Activated naive CD8-positive, alpha-beta T cell treated with anti-CD3 and anti-CD28 coated beads, Interleukin-2, amount 10 ng/mL, durations not matched to agents 7 days and 5 days (primary cell): ENCODE data around the gene SSUH2. TPM values are rescaled to one million over a fixed set of nuclear protein-coding genes. Genes with fewer than 3 reads are reported as not detected.
"Not testable (repeated sequence)": the region's sequence is repeated elsewhere in the genome, so short reads cannot be mapped to it uniquely, and the experiment has no call there.

Experiments used
- ATAC-seq: fragments of 150-1000 bp; cut with Tn5 transposase; one replicate; pipeline ENCODE4 v1.10.0; 2021; ENCODE audit warnings: low read depth, moderate library complexity
- POLR2A ChIA-PET: fragments of 350-600 bp; sonication (Branson Sonifier 250); formaldehyde crosslinking; loops from one replicate; lab custom pipeline; 2021; ENCODE audit warnings: antibody characterized with exemption; lab: Charles Lee
- DNase-seq: peaks from one replicate; pipeline ENCODE4 v3.0.0; 2021
- H3K27ac Mint-ChIP-seq: one replicate; pipeline ENCODE4 v1.8.0; 2022; ENCODE audit warnings: mild to moderate bottlenecking, mixed read lengths
- H3K27me3 Mint-ChIP-seq: one replicate; pipeline ENCODE4 v1.8.0; 2022; ENCODE audit warnings: mild to moderate bottlenecking, moderate library complexity, mixed read lengths
- H3K36me3 Mint-ChIP-seq: one replicate; pipeline ENCODE4 v1.8.0; 2021; ENCODE audit warnings: mild to moderate bottlenecking, mixed read lengths
- H3K4me1 Mint-ChIP-seq: one replicate; pipeline ENCODE4 v1.8.0; 2021; ENCODE audit warnings: mixed read lengths
- H3K4me3 Mint-ChIP-seq: one replicate; pipeline ENCODE4 v1.8.0; 2022; ENCODE audit warnings: mild to moderate bottlenecking, moderate library complexity, mixed read lengths
- H3K9me3 Mint-ChIP-seq: one replicate; pipeline ENCODE4 v1.8.0; 2021; ENCODE audit warnings: mixed read lengths
- total RNA-seq, 2 experiments: library from RNA; stranded (reverse); gene quantifications; one replicate each; pipeline ENCODE4 v1.2.3, GENCODE V29; 2021

Gene SSUH2
- total RNA-seq, 2 experiments from 2014 or later, result not detected

DNA sequence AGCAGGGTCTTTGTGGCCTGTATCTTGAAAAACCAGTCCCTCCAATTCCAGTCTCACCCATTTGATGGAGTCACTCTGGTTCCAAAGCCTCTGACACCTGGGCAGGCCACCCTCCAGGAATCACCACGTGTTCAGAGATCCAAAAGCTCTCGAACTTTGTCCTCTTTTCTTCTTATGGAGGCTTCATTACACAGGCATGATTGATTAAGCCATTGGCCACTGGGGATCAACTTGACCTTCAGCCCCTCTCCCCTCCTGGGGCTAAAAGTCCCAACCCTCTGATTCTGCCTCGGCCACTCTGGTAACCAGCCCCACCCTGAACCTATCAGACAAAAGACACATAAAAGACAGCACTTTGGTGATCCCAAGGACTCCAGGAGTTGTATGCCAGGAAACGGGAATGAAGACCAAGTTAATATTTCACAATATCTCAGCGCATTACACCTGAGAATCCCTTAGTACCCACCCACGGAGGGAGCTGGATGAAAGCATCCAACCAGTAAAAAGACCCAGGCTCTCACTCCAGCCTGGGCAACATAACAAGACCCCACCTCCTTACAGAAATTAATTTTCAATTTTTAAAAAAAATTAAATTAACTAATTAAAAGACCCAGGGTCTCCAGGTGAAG, 23.0 kb upstream of the SSUH2 start:
- no peaks in the 10 kb centered on the region for H3K36me3 Mint-ChIP-seq
- no peak overlapping the region for H3K4me3 Mint-ChIP-seq
- no peak for DNase-seq
- H3K27ac Mint-ChIP-seq, result no peak overlapping the region
- H3K9me3 Mint-ChIP-seq, result peaks cover 2% of the 10 kb centered on the region
- peaks cover 15% of the 10 kb centered on the region for H3K27me3 Mint-ChIP-seq
- POLR2A ChIA-PET, result no interaction called here
- H3K4me1 Mint-ChIP-seq, result no peaks in the 10 kb centered on the region
- ATAC-seq, result no peak

DNA sequence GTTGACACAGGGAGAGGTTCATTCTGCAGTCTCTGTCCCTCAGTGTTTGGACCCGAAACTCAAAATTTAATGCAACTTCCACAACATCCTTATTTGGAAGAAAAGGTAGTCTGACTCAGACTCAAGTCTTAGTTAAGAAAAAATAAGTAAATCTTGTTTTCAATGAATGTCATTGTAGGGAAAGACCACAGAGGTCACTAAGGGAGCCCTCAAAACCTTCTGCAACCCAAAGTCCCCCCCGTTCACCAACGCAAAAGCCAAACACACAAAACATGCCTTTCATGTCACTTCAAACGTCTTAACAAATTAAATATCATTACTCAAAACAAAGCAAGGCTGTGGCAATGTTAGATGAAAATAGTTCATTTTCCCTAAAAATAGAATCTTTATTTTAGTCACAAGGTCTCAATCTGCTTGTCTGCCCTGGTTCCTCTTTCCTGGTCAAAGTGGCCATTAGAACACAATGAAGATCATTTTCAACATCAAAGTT, 20.9 kb upstream of the SSUH2 start:
- Mint-ChIP-seq H3K4me3 (no peak overlapping the region), H3K27me3 (peaks cover 19% of the 10 kb centered on the region), H3K9me3 (no peaks in the 10 kb centered on the region), H3K36me3 (no peaks in the 10 kb centered on the region), H3K4me1 (no peaks in the 10 kb centered on the region), H3K27ac (no peak overlapping the region)
- POLR2A ChIA-PET, result no interaction called here
- DNase-seq (no peak), ATAC-seq (no peak)

DNA sequence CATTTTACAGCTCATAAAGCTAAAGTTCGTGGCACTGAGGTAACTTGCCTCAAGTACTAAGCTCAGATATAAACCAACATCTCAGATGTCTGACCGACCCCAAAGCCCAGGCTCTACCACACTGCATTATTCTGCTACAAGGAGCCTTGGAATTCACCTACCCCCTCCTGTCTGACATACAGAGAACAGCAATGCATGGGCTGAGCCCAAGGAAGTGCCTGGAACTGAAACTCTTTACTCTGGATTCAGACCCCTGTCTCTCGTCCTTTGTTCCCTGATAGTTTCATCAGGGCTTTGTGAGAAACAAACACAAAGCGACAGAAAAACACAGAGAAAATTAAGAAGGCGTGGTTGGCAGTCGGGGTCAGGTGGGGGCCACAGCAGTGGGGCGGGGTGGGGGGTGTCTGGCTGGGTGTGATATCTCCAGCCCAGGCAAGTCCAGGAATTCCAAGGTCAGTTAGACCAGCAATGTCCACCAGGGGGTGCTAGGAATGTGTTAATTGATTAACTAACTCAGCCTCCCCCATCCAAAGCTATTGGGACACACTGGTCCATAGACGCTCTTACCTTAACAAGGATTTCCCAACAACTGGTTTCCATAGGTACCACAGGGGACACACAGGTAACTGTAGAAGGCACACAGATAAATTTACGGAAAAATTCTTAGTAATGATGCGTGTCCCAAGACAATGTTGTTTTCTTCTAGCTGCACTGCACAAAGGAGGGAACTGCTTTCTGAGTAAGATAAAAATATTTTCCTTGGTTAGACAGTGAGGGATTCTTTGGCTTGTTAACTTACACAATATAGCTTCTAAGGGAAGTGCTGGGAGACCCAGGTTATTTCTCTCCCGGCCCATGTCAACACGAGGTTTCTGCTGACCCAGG, 18.8 kb upstream of the SSUH2 start:
- Mint-ChIP-seq H3K4me1 (no peaks in the 10 kb centered on the region), H3K9me3 (no peaks in the 10 kb centered on the region), H3K27ac (no peak overlapping the region), H3K36me3 (no peaks in the 10 kb centered on the region), H3K27me3 (peaks cover 24% of the 10 kb centered on the region), H3K4me3 (no peak overlapping the region)
- POLR2A ChIA-PET, result no interaction called here
- ATAC-seq (no peak), DNase-seq (no peak)

DNA sequence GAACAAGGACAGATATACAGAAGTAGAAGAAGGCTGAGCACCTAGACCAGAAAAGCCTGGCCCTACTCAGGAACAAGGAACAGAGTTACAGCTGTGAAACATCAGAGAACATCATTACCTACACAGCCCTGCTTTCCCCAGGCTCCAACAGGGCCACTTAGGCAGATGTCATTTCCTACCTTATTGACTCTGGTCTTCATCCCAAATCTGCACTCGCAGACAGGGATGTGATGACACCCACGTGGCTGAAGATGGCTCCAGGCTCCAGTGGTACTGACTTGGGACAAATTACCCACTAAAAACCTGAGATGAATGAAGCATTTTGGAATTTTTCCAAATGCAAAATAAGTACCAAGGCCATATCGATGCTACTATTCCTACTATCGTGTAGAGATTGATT, 18.0 kb upstream of the SSUH2 start:
- DNase-seq (no peak), ATAC-seq (no peak)
- no peak overlapping the region for H3K27ac Mint-ChIP-seq
- no peak overlapping the region for H3K4me3 Mint-ChIP-seq
- peaks cover 22% of the 10 kb centered on the region for H3K27me3 Mint-ChIP-seq
- no peaks in the 10 kb centered on the region for H3K9me3 Mint-ChIP-seq
- no peaks in the 10 kb centered on the region for H3K36me3 Mint-ChIP-seq
- H3K4me1 Mint-ChIP-seq, result no peaks in the 10 kb centered on the region
- POLR2A ChIA-PET, result no interaction called here

DNA sequence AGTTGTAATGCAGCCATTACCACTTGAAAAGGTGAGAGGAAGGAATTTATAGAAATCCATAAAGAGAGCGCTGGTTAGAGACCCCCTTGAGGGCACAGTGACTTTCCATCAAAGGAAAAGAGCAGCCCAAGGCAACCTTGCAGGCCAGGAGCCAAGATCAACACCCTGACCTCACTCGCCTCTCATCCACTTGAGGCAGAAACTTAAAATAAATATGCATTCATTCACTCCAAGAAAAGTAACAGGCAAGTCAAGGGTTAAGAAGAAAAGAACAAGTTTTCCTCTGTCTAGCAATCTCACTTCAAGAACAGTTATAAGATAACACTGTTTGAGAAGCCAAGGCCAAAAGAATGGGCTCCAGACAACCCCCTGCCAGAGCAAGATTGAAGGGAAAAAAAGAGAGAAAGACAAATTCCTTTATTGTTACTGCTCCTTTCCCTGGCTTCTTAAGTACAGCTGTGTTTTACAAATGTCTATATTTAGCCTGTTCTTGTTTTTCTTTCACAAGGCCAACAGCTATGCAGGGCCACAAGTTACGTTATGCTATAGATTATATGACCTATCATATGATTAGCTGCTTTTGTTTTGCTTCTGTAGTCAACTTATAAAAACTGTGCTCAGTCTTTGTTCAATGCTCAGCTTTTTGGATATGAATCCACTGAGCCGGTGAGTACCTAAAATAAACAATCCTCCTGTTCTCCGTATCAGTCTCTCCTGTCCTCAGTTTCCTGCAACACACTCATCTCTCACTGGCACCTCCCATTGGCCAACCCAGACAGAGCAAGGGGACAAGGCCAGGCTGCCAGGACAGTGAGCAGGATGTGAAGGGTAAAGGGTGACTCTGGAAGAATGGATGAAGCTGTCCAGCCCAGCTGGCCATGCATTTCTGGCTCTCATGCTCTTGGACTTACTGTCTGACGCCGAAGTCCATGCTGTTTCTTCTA, 15.8 kb upstream of the SSUH2 start:
- Mint-ChIP-seq H3K4me3 (no peak overlapping the region), H3K27me3 (peaks cover 17% of the 10 kb centered on the region), H3K36me3 (no peaks in the 10 kb centered on the region), H3K27ac (no peak overlapping the region), H3K9me3 (no peaks in the 10 kb centered on the region), H3K4me1 (no peaks in the 10 kb centered on the region)
- DNase-seq (no peak), ATAC-seq (no peak)
- POLR2A ChIA-PET, result no interaction called here

DNA sequence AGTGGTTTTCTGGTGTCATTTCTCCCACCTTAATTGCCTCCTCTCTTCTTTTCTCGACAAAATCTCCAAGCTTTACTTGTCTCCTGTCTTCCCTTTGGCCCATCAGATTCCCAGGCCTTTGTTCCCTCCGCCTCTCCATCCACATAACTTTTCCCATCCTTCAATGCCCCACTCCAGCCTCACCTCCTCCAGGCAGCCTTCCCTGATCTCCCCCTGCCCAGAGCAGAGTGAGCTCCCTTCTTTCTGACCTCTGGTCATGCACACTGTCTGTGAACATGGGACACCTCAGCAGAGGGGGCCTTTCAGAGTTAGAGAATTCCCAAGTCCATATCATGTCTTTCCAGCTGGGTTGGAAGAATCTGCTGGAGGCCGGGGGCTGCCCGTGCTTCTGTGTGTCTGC, 14.6 kb upstream of the SSUH2 start:
- POLR2A ChIA-PET, result no interaction called here
- no peaks in the 10 kb centered on the region for H3K9me3 Mint-ChIP-seq
- H3K4me3 Mint-ChIP-seq, result no peak overlapping the region
- ATAC-seq (no peak), DNase-seq (no peak)
- H3K27ac Mint-ChIP-seq, result no peak overlapping the region
- peaks cover 10% of the 10 kb centered on the region for H3K27me3 Mint-ChIP-seq
- H3K4me1 Mint-ChIP-seq, result no peaks in the 10 kb centered on the region
- H3K36me3 Mint-ChIP-seq, result no peaks in the 10 kb centered on the region

DNA sequence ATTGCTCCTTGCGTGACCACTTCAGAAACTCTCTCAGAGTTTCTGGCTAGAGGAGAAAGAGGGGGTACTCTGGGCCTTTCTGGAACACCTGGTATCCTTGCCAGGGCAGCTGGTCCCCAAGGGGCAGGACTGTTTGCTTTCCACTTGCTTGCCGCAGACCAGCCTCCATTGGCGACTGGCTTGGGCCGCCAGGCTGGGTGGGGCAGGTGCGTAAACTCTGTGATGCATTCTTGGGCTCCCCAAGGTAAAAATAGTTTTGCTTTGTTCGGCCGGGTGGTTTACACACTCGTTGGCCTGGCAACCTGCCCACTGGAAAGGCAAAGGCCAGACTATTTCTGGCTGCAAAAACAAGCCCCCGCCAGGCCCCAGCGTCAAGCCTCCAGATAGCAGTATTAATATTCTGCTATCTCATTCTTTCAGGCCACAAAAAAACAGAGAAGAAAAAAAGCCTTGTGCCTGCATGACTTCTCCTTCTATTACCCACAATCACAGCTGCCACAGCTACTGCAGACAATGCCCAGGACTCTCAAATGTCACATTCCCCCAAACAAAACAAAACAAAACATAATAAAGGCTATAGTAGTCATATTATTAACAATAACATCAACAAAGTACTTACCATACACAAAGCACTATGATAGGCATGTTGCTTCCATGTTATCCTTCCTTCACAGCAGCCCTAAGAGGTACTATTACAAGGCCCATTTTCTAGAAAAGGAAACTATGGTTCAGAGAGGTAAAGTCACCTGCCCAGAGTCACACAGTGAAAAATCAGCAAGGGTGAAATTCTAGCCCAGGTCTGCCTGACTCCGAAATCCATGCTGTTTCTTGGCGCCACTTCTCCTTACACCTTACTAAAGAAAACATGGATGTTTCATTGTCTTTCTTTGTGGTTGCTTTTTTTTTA, 14.0 kb upstream of the SSUH2 start:
- Mint-ChIP-seq H3K36me3 (no peaks in the 10 kb centered on the region), H3K27me3 (peaks cover 10% of the 10 kb centered on the region), H3K4me3 (no peak overlapping the region), H3K4me1 (no peaks in the 10 kb centered on the region), H3K9me3 (no peaks in the 10 kb centered on the region), H3K27ac (no peak overlapping the region)
- no peak for DNase-seq
- POLR2A ChIA-PET, result no interaction called here
- ATAC-seq, result no peak

DNA sequence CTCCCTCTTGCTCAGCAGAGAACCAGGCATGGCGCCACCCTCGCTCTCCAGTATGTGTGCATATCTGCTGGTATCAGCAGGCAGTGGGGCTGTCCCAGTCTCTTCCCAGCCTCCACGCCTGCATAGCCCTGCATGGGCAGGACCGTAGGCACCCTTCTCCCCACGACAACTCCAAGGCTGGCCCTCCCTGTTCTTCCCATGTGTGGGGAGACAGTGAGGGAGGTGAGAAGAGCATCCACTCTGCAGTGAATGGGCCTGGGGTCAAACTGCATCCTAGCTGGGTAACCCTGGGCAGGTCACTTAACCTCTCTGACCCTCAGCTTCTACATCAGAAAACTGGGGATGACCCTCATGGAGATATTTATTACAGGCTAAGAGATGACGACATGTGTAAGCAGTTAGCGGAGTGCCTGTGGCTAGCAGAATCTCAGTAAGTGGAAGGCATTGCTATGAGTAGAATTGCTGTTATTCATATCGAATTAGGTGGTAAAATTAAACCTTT, 13.3 kb upstream of the SSUH2 start:
- POLR2A ChIA-PET, result no interaction called here
- no peak overlapping the region for H3K4me3 Mint-ChIP-seq
- no peaks in the 10 kb centered on the region for H3K36me3 Mint-ChIP-seq
- no peaks in the 10 kb centered on the region for H3K4me1 Mint-ChIP-seq
- H3K27ac Mint-ChIP-seq, result no peak overlapping the region
- ATAC-seq (no peak), DNase-seq (no peak)
- no peaks in the 10 kb centered on the region for H3K9me3 Mint-ChIP-seq
- peaks cover 10% of the 10 kb centered on the region for H3K27me3 Mint-ChIP-seq

DNA sequence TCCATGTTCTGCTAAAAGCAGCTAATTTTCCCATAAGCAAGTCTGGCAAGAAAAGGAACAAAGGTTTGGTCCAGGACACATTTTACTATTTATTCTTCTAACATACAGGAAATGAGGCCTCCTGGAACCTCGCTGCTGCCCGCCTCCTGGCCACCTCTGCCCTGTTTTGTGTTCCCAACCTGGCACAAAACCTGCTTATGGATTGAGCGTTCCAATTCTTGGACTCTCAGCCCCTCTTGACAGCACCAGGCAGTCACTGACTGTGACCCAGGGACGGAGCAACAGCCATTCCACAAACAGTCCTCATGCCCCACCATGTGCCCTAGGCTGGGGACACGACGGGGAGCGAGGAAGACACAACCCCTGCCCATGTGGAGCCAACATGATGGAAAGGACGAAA, 11.6 kb upstream of the SSUH2 start:
- Mint-ChIP-seq H3K36me3 (no peaks in the 10 kb centered on the region), H3K4me1 (no peaks in the 10 kb centered on the region), H3K4me3 (no peak overlapping the region), H3K27ac (no peak overlapping the region), H3K27me3 (peaks cover 10% of the 10 kb centered on the region), H3K9me3 (no peaks in the 10 kb centered on the region)
- POLR2A ChIA-PET, result no interaction called here
- ATAC-seq, result no peak
- no peak for DNase-seq

DNA sequence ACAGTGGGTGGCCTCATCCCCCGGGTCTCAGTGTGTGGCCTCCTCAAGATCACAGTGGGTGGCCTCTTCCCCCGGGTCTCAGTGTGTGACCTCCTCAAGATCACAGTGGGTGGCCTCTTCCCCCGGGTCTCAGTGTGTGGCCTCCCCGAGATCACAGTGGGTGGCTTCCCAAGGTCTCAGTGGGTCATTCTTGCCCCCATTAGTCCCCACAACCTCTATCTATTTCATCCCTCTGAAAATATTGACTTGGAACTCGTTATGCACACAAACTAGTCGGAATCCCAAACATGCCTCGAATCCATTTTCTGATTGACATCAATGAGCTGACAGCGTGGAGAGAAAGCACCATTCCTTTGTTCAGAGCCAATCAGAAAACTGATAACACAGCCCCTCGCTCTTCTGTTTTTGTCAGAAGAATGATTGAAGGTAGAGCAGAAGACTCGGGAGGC, 10.8 kb upstream of the SSUH2 start:
- no peaks in the 10 kb centered on the region for H3K4me1 Mint-ChIP-seq
- H3K27ac Mint-ChIP-seq, result no peak overlapping the region
- ATAC-seq, result no peak

DNA sequence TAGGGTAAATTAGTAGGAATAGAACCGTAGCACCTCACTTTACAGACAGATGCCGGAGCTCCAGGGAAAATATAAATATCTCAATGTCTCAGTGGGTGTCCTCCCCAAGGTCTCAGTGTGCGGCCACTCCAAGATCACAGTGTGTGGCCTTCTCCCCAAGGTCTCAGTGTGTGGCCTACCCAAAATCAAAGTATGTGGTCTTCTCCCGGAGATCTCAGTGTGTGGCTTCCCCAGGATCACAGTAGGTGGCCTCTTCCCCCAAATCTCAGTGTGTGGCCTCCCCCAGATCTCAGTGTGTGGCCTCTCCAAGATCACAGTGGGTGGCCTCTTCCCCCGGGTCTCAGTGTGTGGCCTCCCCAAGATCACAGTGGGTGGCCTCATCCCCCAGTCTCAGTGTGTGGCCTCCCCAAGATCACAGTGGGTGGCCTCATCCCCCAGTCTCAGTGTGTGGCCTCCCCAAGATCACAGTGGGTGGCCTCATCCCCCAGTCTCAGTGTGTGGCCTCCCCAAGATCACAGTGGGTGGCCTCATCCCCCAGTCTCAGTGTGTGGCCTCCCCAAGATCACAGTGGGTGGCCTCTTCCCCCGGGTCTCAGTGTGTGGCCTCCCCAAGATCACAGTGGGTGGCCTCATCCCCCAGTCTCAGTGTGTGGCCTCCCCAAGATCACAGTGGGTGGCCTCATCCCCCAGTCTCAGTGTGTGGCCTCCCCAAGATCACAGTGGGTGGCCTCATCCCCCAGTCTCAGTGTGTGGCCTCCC, 10.2 kb upstream of the SSUH2 start:
- H3K4me3 Mint-ChIP-seq, ATAC-seq, H3K27ac Mint-ChIP-seq, POLR2A ChIA-PET, H3K4me1 Mint-ChIP-seq, H3K9me3 Mint-ChIP-seq, DNase-seq, H3K27me3 Mint-ChIP-seq, H3K36me3 Mint-ChIP-seq: not testable (repeated sequence)

More for the DNA sequence above, 10.8 kb upstream of the SSUH2 start:
- DNase-seq, result no peak
- peaks cover 6% of the 10 kb centered on the region for H3K27me3 Mint-ChIP-seq
- POLR2A ChIA-PET, result no interaction called here
- no peak overlapping the region for H3K4me3 Mint-ChIP-seq
- H3K36me3 Mint-ChIP-seq, result no peaks in the 10 kb centered on the region
- H3K9me3 Mint-ChIP-seq, result no peaks in the 10 kb centered on the region
